Mononuclear cell (primary cell): ENCODE measurements around the gene GSE1. TPM values are rescaled to one million over a fixed set of nuclear protein-coding genes. Genes with fewer than 3 reads are reported as not detected.

Experiments used
- H3K27me3 ChIP-seq: 2 replicates; pipeline ENCODE4 v1.6.0; 2011; ENCODE audit warnings: low read length, control low read depth; ENCODE audit not compliant: insufficient read depth
- H3K4me1 ChIP-seq: 2 replicates; pipeline ENCODE4 v1.5.1; 2011; ENCODE audit warnings: mild to moderate bottlenecking, low read length, control low read depth; ENCODE audit not compliant: insufficient read depth
- H3K4me3 ChIP-seq: 2 replicates; pipeline ENCODE4 v1.5.1; 2011; ENCODE audit warnings: mild to moderate bottlenecking, low read length, moderate library complexity
- H3K9me3 ChIP-seq: 2 replicates; pipeline ENCODE4 v1.5.1; 2011; ENCODE audit warnings: low read depth, mild to moderate bottlenecking, control low read depth, low read length
- total RNA-seq: library from RNA; depleted of rRNA; stranded (reverse); fragments of >200 nt; gene quantifications from one replicate; pipeline ENCODE4 v1.2.3, GENCODE V29; 2012

Gene GSE1
- total RNA-seq, 1 donor: 34.3 TPM

- Histone ChIP-seq H3K4me1 (peaks cover 4% of the 10 kb centered on the region), H3K9me3 (no peaks in the 10 kb centered on the region), H3K27me3 (no peaks in the 10 kb centered on the region), H3K4me3 (no peak overlapping the region)
Measured at GRCh38 chr16:85593494-85594221, 19.5 kb upstream of the GSE1 start.

GRCh38 chr16:85594273-85594977 lies 18.7 kb upstream of the GSE1 start:
- no peaks in the 10 kb centered on the region for H3K27me3 ChIP-seq
- H3K4me1 ChIP-seq: peaks cover 4% of the 10 kb centered on the region
- H3K9me3 ChIP-seq: no peaks in the 10 kb centered on the region
- no peak overlapping the region for H3K4me3 ChIP-seq

- no peak overlapping the region for H3K4me3 ChIP-seq
- H3K4me1 ChIP-seq: peaks cover 10% of the 10 kb centered on the region
- no peaks in the 10 kb centered on the region for H3K27me3 ChIP-seq
- no peaks in the 10 kb centered on the region for H3K9me3 ChIP-seq
Measured at GRCh38 chr16:85594978-85595661, 18.0 kb upstream of the GSE1 start.

GRCh38 chr16:85595812-85596502 lies 17.2 kb upstream of the GSE1 start:
- Histone ChIP-seq H3K4me1 (peaks cover 10% of the 10 kb centered on the region), H3K27me3 (no peaks in the 10 kb centered on the region), H3K9me3 (no peaks in the 10 kb centered on the region), H3K4me3 (no peak overlapping the region)

- Histone ChIP-seq H3K4me1 (peaks cover 13% of the 10 kb centered on the region), H3K4me3 (no peak overlapping the region), H3K27me3 (no peaks in the 10 kb centered on the region), H3K9me3 (no peaks in the 10 kb centered on the region)
Measured at GRCh38 chr16:85598141-85598540, 15.0 kb upstream of the GSE1 start.

- peaks cover 16% of the 10 kb centered on the region for H3K4me1 ChIP-seq
Measured at GRCh38 chr16:85600078-85600477, 13.0 kb upstream of the GSE1 start.

GRCh38 chr16:85600530-85601271 lies 12.4 kb upstream of the GSE1 start:
- Histone ChIP-seq H3K9me3 (no peaks in the 10 kb centered on the region), H3K4me1 (peaks cover 16% of the 10 kb centered on the region), H3K27me3 (no peaks in the 10 kb centered on the region), H3K4me3 (no peak overlapping the region)

More at GRCh38 chr16:85600078-85600477, 13.0 kb upstream of the GSE1 start:
- Histone ChIP-seq H3K9me3 (no peaks in the 10 kb centered on the region), H3K4me3 (no peak overlapping the region), H3K27me3 (no peaks in the 10 kb centered on the region)

GRCh38 chr16:85601272-85601639 lies 11.9 kb upstream of the GSE1 start:
- Histone ChIP-seq H3K4me1 (peaks cover 16% of the 10 kb centered on the region), H3K4me3 (no peak overlapping the region), H3K27me3 (no peaks in the 10 kb centered on the region), H3K9me3 (no peaks in the 10 kb centered on the region)

GRCh38 chr16:85601730-85602401 lies 11.3 kb upstream of the GSE1 start:
- H3K9me3 ChIP-seq: no peaks in the 10 kb centered on the region
- H3K27me3 ChIP-seq: no peaks in the 10 kb centered on the region
- peaks cover 21% of the 10 kb centered on the region for H3K4me1 ChIP-seq
- no peak overlapping the region for H3K4me3 ChIP-seq

- Histone ChIP-seq H3K4me3 (no peak overlapping the region), H3K9me3 (no peaks in the 10 kb centered on the region), H3K27me3 (no peaks in the 10 kb centered on the region), H3K4me1 (peaks cover 27% of the 10 kb centered on the region)
Measured at GRCh38 chr16:85602402-85603202, 10.5 kb upstream of the GSE1 start.

GRCh38 chr16:85603203-85603755 lies 9.8 kb upstream of the GSE1 start:
- peaks cover 30% of the 10 kb centered on the region for H3K4me1 ChIP-seq

GRCh38 chr16:85604145-85604705 lies 8.9 kb upstream of the GSE1 start:
- H3K4me1 ChIP-seq: peaks cover 30% of the 10 kb centered on the region
- H3K9me3 ChIP-seq: no peaks in the 10 kb centered on the region
- no peak overlapping the region for H3K4me3 ChIP-seq
- no peaks in the 10 kb centered on the region for H3K27me3 ChIP-seq

More at GRCh38 chr16:85603203-85603755, 9.8 kb upstream of the GSE1 start:
- H3K27me3 ChIP-seq: no peaks in the 10 kb centered on the region
- H3K4me3 ChIP-seq: no peak overlapping the region
- no peaks in the 10 kb centered on the region for H3K9me3 ChIP-seq
